IPS-18a (cell line): Measurements from ENCODE around the gene LAMA1.

Experiments
- H3K27ac ChIP-seq: one replicate; pipeline ENCODE4 v1.5.1; 2013; ENCODE audit warnings: low read length
- H3K27me3 ChIP-seq: one replicate; pipeline ENCODE4 v1.6.1; 2013; ENCODE audit warnings: mild to moderate bottlenecking, low read length; ENCODE audit not compliant: control insufficient read depth, insufficient read depth
- H3K36me3 ChIP-seq: one replicate; pipeline ENCODE4 v1.6.1; 2013; ENCODE audit warnings: low read depth, low read length; ENCODE audit not compliant: control insufficient read depth
- H3K4me1 ChIP-seq: one replicate; pipeline ENCODE4 v1.6.1; 2013; ENCODE audit warnings: low read depth, low read length; ENCODE audit not compliant: control insufficient read depth
- H3K4me3 ChIP-seq: one replicate; pipeline ENCODE4 v1.5.1; 2013; ENCODE audit warnings: low read length
- H3K9ac ChIP-seq: one replicate; pipeline ENCODE4 v1.6.1; 2013; ENCODE audit warnings: mild to moderate bottlenecking, low read length, moderate library complexity
- H3K9me3 ChIP-seq: one replicate; pipeline ENCODE4 v1.6.1; 2013; ENCODE audit warnings: low read depth, low read length; ENCODE audit not compliant: control insufficient read depth

LAMA1 gene

DNA sequence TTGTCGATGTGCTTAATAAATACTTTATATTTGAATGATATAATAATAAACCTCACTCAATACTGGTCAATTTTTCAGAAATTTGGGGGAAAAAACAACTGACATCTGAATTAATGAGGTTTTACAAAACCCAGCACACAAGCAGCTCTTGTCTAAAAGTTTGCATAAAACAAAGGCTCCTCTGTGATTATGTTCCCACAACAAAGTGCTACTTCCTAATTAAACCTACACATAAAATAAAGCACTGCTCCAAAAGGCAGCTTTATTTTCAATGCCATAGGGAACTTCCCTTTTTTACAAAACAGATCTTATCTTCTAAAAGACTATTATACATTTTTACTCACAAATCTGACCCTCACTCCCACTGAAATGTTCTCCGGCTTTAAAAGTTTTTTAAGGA lies 47.1 kb downstream of the LAMA1 start:
- H3K27me3 ChIP-seq: no peaks in the 10 kb centered on the region

DNA sequence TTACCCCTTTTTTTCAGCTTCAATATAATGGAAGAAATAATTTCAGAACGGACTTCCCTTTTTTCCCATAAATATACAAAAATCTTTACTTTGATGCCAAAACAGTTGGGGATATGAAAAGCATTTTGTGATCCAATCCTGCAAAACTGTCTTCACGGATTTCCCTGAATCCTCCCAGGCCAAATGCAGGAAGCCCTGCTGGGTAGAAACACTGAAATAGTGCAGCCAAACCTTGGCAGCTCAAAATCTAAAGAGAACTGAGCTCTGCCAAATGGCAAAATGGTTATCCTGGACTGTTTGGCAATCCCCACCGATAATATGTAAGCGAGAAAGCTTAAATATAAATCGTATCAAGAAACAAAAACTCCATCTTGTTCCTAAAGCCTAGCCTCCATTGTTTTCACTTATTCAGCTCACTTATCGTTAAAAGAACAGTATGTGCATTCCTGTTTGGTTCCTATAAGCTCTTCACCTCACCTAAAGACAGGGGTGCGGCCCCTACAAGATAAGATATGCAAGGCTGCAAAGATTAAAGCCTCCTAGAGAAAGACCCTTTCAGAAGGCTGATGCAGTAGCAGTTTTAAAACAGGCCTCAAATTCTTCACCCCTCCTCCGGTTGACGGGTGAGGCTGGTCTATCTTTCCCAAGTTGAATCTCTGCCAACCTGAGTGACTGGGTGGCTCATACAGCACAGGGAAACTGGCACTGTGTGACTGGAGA lies 48.6 kb downstream of the LAMA1 start:
- H3K9ac ChIP-seq: no peak overlapping the region
- no peaks in the 10 kb centered on the region for H3K4me1 ChIP-seq
- H3K36me3 ChIP-seq: no peaks in the 10 kb centered on the region
- H3K9me3 ChIP-seq: no peaks in the 10 kb centered on the region
- H3K4me3 ChIP-seq: no peak overlapping the region
- H3K27ac ChIP-seq: no peak overlapping the region
- H3K27me3 ChIP-seq: no peaks in the 10 kb centered on the region

More for the DNA sequence above, 47.1 kb downstream of the LAMA1 start:
- Histone ChIP-seq H3K9ac (no peak overlapping the region), H3K4me1 (no peaks in the 10 kb centered on the region), H3K36me3 (no peaks in the 10 kb centered on the region), H3K4me3 (no peak overlapping the region), H3K9me3 (no peaks in the 10 kb centered on the region), H3K27ac (no peak overlapping the region)

DNA sequence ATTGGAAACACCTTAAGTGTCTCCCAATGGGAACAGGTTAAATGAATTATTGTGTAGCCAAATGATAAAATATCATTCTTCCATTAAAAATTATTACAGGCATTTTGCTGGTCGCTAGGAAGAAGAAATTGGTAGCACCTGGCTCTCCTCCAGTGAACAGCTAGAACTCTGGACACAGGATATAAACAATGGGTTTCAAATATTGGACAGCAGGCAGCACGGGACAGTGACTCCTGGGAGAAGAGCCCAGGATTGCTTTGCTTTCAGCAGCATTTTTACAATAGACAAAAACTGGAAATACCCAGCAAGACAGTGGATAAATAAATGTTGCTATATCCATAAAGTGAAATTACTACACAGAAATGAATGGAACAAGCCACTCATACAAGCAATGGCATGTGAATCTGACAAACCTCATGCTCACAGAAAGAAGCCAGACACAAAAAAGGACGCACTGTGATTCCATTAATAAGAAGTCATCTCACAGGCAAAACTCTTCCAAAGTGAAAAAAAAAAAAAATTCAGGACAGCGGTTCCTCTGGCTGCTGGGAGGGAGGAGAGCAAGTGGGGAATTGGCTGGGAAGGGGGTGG lies 50.5 kb downstream of the LAMA1 start:
- Histone ChIP-seq H3K27me3 (no peaks in the 10 kb centered on the region), H3K9ac (no peak overlapping the region), H3K9me3 (no peaks in the 10 kb centered on the region), H3K27ac (no peak overlapping the region), H3K4me1 (no peaks in the 10 kb centered on the region), H3K36me3 (no peaks in the 10 kb centered on the region), H3K4me3 (no peak overlapping the region)

DNA sequence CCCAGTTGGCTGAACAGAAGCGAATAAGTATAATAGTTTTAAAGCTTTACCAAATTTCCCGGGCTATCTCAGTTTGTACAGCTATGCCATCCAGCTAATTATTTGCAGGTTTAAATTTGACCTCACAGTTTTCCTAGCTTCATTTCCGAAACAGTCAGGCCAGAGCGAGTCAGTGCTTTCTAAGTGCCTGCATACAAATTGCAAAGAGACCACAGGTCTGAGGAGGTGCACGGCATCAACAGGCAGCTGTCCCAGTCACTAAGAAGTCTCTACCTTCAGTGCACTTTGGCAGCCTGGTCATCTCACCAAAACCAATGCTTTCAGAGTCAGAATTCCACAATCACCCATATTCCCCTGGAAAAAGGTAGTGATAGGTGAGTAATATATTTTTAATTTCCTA lies 51.9 kb downstream of the LAMA1 start:
- H3K4me1 ChIP-seq: no peaks in the 10 kb centered on the region

GRCh38 chr18:7064346-7064745 lies 53.3 kb downstream of the LAMA1 start:
- no peak overlapping the region for H3K9ac ChIP-seq
- no peaks in the 10 kb centered on the region for H3K27me3 ChIP-seq
- H3K4me3 ChIP-seq: no peak overlapping the region
- H3K9me3 ChIP-seq: no peaks in the 10 kb centered on the region
- no peaks in the 10 kb centered on the region for H3K36me3 ChIP-seq
- H3K4me1 ChIP-seq: no peaks in the 10 kb centered on the region
- no peak overlapping the region for H3K27ac ChIP-seq

More for the DNA sequence above, 51.9 kb downstream of the LAMA1 start:
- Histone ChIP-seq H3K27ac (no peak overlapping the region), H3K36me3 (no peaks in the 10 kb centered on the region), H3K27me3 (no peaks in the 10 kb centered on the region), H3K9ac (no peak overlapping the region), H3K9me3 (no peaks in the 10 kb centered on the region), H3K4me3 (no peak overlapping the region)

DNA sequence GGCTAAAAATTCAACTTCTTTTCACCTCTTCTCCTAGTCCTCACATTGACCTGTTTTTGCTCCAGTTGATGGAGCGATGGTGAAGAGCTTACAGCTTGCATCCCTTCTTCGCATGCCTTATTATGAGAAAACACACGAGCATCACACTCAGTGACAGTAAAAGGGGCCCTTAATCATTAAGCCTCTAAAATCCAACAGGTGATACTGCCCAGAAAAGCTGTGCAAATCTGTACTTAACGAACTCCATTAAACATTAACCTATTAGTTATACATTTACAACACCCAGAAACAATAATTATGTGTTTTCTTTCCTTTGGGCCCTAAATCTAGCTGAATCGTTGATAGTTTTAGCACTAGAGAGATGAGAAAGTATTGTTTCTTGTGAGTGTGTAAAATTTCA lies 54.8 kb downstream of the LAMA1 start:
- Histone ChIP-seq H3K9ac (no peak overlapping the region), H3K27me3 (no peaks in the 10 kb centered on the region), H3K4me1 (no peaks in the 10 kb centered on the region), H3K27ac (no peak overlapping the region), H3K9me3 (no peaks in the 10 kb centered on the region), H3K4me3 (no peak overlapping the region), H3K36me3 (no peaks in the 10 kb centered on the region)

DNA sequence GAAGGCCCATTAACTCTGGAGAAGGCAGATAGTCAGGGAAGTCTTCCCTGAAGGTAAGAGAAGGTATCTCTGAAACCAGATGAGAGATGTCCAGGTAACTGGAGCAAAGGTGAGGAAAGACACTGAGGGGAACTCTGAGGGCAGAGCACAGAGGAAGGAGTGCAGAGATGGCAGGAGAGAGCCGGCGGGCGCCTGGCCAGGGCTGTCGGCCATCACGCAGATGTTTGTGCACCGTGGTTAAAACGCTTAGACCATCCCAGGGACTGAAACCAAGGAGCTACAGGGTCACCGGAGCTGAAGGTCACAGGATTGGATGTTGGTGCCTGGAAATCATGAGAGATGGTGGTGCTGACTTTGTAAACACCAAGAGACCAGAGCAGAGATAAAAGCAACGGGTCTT lies 55.4 kb downstream of the LAMA1 start:
- H3K9ac ChIP-seq: no peak overlapping the region
- H3K4me1 ChIP-seq: no peaks in the 10 kb centered on the region
- H3K9me3 ChIP-seq: no peaks in the 10 kb centered on the region
- H3K27me3 ChIP-seq: no peaks in the 10 kb centered on the region
- H3K27ac ChIP-seq: no peak overlapping the region
- H3K4me3 ChIP-seq: no peak overlapping the region
- H3K36me3 ChIP-seq: no peaks in the 10 kb centered on the region

DNA sequence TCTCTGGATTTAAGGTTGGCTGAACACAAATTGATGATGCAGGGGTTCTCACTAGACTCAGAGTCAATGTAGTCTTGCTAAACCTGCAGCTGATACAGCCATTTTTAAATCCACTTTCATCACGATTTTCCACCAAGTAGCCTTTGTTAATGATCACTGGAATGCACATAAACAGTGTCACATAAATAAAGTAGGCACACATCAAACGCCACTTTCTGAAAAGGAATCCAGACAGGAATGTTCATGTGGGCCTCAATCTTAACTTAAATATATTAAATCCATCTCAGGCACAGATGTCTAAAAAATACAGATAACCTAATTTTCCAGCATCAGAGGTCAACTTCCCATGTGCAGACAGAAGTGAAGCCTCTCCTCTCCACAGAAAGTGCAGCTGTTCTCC lies 58.3 kb downstream of the LAMA1 start:
- no peaks in the 10 kb centered on the region for H3K9me3 ChIP-seq
- no peak overlapping the region for H3K4me3 ChIP-seq
- no peaks in the 10 kb centered on the region for H3K27me3 ChIP-seq
- no peak overlapping the region for H3K9ac ChIP-seq
- H3K36me3 ChIP-seq: no peaks in the 10 kb centered on the region
- H3K27ac ChIP-seq: no peak overlapping the region
- H3K4me1 ChIP-seq: no peaks in the 10 kb centered on the region

DNA sequence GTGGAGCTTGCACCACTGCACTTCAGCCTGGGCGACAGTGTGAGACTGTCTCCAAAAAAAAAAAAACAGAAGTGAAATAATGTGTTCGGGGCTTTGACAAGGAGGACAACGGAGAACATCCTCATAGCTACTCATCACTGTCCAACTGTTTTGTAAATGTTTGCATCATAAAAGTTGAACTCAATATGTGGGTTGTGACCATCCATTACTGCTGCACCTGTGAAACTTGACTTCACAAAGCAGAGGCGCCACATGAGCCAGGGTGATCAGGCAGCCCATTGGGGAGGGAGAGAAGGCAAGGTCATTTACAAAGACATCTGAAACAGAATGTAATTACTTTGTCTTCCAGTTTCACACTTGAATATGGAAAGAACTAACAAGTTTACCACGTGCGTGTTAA lies 61.6 kb downstream of the LAMA1 start:
- no peaks in the 10 kb centered on the region for H3K9me3 ChIP-seq
- no peak overlapping the region for H3K4me3 ChIP-seq
- no peaks in the 10 kb centered on the region for H3K36me3 ChIP-seq
- no peak overlapping the region for H3K9ac ChIP-seq
- H3K27ac ChIP-seq: no peak overlapping the region
- H3K4me1 ChIP-seq: no peaks in the 10 kb centered on the region
- no peaks in the 10 kb centered on the region for H3K27me3 ChIP-seq

GRCh38 chr18:7049951-7050350 lies 67.6 kb downstream of the LAMA1 start:
- Histone ChIP-seq H3K9me3 (no peaks in the 10 kb centered on the region), H3K4me3 (no peak overlapping the region), H3K27me3 (no peaks in the 10 kb centered on the region), H3K36me3 (peaks cover 9% of the 10 kb centered on the region), H3K4me1 (no peaks in the 10 kb centered on the region), H3K27ac (no peak overlapping the region), H3K9ac (no peak overlapping the region)

DNA sequence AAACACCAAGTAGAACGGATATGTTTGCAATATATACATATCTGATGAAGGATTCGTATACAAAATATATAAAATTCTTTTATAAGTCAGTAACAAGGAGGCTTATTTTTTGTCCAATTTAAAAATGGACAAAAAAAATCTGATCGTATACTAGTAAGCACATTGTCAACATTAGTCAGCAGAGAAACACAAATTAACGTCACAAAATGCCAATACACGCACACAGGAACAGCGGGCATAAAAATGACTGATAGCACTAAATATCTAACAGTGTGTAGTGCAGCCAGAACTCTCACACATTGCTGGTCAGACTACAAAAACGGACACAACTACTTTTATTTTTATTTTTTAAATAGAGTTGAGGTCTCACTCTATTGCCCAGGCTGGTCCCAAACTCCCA lies 69.5 kb downstream of the LAMA1 start:
- H3K27me3 ChIP-seq: no peaks in the 10 kb centered on the region
- H3K4me3 ChIP-seq: no peak overlapping the region
- H3K27ac ChIP-seq: no peak overlapping the region
- no peak overlapping the region for H3K9ac ChIP-seq
- no peaks in the 10 kb centered on the region for H3K9me3 ChIP-seq
- H3K36me3 ChIP-seq: peaks cover 13% of the 10 kb centered on the region
- H3K4me1 ChIP-seq: no peaks in the 10 kb centered on the region

DNA sequence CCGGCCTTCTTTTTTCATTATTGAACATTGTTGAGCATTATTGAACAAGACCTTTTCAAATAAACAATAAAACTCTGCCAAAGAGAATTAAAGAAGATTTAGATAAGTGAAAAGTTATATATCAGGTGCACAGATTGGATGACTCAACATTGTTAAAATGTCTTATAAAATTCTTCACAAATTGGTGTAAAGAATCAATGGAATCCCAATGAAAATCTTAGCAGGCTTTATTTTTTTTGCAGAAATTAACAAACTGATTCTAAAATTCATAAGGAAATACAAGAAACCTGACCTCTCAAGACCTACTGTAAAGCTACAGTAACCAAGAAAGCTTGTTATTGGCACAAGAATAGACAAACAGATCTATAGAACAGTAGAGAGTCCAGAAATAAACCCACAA lies 70.3 kb downstream of the LAMA1 start:
- no peaks in the 10 kb centered on the region for H3K27me3 ChIP-seq
- H3K4me3 ChIP-seq: no peak overlapping the region
- H3K9ac ChIP-seq: no peak overlapping the region
- H3K27ac ChIP-seq: no peak overlapping the region
- H3K4me1 ChIP-seq: no peaks in the 10 kb centered on the region
- peaks cover 13% of the 10 kb centered on the region for H3K36me3 ChIP-seq
- H3K9me3 ChIP-seq: no peaks in the 10 kb centered on the region
